ENCODE measurements around the gene PNO1.

DNA sequence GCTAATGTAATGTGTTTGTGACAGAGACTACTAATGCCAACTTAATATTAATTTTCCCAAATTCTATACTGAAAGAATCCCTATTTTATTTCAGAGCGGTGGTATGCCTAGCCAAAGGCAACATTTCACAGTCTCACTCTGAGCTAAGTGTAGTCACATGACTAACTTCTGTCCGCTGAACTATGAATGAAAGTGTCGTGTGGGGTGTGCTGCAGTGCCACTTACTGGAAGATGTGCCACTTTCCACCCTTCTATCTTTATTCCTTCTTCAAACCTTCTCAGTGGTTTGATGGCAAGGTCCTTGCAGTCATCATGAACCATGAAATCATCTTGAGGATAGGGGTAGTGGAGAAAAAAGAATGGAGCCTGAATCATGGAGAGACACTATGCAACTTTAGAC is 47.6 kb upstream of the PNO1 start:
- no peak for TF ChIP-seq HNRNPL (IDR thresholded peaks at IDR 0.05; ENCODE audit: low read depth, low read length)
- no peak for TF ChIP-seq BCOR (IDR thresholded peaks at IDR 0.05)
- no peak for TF ChIP-seq POLR2A (conservative IDR thresholded peaks at IDR 0.05)
